CD4-positive, alpha-beta T cell treated with Interleukin-4 for 1 hour (primary cell): ENCODE data around the gene EMID1.
A peak's percentile ranks its signal among the peaks of the same experiment; 100 is the strongest.

Experiments
- DNase-seq, 2 donors: peaks; one replicate each; pipeline ENCODE4 v3.0.0-alpha.2; 2020 to 2022

Gene EMID1

DNA sequence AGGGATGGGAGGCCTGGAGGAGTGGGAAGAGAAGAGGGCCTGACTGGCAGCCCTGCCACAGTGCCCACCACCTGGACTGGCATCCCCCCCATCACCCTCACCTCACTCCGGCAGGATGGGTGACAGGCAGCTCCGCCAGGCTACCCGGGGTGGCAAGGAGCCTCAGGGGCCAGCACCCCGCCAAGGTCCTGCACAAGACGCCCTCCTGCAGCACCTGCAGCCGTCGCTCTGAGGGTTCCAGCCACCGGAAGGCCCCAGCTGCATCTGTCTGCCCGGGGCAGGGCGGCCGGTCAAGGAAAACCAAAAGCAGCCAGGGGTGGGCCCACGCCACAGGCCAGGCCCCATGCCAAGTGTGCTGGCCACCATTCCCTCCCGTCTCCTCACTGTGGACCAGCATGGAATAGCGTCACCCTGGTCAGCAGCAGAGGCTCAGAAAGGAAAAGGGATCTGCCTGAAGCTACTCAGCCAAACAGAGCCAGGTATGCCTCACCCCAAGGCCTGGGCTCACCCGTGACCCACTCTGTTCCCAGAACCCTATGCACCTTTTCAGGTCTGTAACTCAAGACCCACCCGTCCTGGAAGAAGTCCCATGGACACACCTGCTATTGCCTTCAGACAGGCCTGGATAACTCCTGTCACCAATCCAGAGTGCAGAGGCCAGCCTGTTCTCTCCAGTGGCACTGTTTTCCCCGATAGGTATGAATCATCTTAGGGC, 55.1 kb downstream of the EMID1 start:
- no peak for DNase-seq

DNA sequence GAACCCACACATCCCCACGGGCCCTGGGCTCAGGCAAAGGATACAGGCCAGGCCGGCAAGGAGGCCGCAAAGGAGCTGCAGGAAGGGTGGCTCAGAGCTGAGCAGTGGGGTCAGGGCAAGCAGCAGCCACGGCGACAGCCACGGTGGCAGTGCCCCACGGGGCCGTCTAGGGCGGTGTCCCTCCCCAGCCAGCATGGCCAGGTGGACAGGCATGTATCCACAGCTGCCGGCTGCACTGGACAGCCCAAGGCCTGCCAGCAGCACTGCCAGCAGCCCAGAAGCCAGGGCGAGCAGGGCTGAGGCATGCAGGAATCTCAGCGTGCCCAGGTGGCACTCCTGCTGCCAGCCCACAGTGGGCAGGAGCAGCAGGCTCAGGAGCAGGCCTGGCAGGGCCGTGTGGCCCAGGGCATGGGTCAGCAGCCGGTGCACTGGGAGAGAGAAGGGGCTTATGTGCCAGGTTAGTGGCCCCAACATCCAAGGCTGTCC, 58.1 kb downstream of the EMID1 start:
- DNase-seq = no peak

GRCh38 chr22:29265305-29265704, 59.6 kb downstream of the EMID1 start:
- DNase-seq = no peak

- DNase-seq = no peak
Observed at GRCh38 chr22:29265929-29266328, 60.2 kb downstream of the EMID1 start.

- no peak for DNase-seq
Observed at GRCh38 chr22:29266564-29267461, 61.1 kb downstream of the EMID1 start.

DNA sequence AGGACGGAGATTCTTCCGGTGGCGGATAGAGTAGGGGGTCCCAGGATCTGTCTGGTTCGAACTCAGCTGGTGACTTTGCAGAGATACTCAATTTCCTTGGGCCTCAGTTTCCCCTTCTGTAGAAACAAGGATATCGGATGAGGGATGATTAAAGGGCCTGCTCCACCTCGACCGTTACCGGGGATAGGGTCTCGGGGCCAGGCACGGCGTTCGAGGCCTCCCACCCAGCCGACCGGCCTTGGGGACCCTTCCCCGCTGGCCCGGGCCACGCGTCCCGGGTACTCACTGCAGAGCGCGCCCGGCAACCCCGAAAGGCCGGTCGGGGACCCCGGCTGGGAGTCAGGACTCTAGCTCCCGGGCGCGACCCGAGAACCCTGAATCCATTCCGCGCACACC, 61.8 kb downstream of the EMID1 start:
- no peak for DNase-seq

DNA sequence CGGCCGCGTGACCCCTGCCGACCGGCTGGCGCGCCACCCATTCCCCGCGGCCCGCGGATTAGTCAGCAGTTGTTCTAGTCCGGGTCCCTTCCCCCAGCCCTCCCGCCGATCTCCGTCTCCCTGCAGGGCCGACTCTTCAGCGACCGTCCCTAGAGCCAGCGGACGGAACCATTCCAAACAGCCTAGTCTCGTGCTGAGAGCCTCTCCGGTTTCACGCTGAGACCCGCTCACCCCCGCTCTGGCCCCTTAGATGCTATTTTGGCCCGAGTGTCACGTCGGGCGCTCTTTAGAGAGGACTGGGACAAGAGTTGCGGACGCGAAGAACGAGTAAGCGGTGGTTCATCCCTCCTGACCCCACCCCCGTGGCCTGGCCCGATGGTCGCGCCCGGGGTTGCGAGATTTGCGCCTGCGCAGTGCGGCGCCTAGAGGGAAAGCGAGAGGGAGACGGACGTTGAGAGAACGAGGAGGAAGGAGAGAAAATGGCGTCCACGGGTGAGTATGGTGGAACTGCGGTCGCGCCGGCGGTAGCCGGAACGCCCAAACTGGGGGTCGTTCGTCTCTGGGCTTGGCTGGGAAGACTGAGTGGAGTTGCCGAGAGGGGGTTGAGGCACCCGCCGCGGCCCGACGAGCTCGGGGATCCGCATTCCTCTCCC, 62.3 kb downstream of the EMID1 start, which contains the start of the genes EWSR1 and RHBDD3:
EWSR1 (plus strand) TSS at position 411 of the 653 bp plus-strand sequence; CDS start at position 480, 69 bp downstream.
RHBDD3 (minus strand) TSS at position 124 of the 653 bp plus-strand sequence. CDS start 2,355 bp downstream, outside the sequence.
- peak; percentile 95 to 97 for DNase-seq

- DNase-seq = peak; percentile 33 to 57
Observed at GRCh38 chr22:29268511-29269229, 63.0 kb downstream of the EMID1 start.

GRCh38 chr22:29269230-29269604, 63.5 kb downstream of the EMID1 start:
- DNase-seq = no peak

DNA sequence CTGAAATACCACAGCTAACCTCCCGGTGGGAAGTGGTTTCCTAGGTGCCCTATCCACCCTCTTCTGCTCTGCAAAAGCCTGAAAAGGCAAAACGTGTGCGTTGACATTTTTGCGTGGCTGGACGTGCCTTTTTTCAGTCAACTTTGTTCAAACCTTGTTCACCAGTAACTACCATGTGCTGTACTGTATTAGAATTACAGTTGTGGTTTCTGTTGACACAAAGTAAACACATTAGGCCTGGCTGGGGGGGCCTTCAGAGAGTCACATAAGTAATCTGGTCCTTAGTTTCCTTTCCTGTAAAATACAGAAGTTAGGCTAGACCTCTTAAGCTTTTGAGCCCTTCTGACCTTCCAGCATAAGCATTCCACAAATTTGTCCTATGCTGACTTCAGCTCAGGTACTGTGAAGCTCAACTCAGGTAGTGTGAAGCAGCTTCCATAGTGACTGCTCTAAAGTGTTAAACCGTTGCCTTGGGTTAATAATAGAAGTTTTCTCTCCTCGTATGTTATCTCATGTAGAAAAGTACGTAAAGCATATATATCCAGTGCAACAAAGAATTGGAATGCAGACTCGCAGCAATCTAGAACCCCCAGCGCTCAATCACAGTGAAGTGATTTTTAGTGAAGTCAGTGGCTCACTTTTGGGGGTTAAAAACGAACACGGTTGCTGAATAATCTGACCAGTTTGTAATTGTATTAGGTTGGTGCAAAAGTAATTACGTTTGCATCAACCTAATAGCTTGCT, 64.2 kb downstream of the EMID1 start:
- peak in 1 of 2 donors; percentile 23 for DNase-seq

DNA sequence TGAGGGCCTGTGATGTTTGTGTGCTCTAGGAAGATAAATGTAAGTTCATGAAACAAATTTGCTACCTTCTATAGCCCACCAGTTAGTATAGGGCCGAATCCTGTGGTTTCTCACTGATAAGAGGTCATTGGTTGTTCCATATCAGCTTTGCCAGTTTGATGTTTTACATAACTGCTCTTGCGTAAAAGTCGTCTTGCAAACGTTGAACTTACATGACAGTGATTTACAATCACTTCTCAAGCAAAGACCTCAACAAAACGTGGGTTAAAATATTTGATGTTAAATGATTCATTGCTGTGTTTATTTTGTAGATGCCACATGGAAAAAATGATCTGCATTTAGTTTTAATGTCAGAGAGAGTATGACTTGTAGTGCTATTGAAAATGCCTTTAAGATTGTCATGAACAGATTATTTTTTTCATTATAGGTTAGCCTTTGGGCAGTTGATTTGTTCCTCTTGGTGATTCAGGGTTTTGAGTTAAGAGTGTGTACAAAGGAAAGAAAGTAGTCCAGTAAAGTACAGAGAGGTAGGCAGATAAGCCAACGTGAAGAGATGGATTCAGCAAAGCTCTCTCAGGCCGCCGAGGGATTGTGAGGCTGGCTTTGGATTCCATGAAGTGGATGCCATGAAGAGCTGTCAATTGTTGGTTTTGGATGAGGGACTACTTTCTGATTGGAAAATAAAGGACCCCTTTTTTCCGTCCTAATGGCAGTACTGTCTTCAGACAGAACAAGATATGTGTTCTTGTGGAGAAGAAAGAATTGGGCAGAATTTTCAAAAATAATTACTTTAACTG, 65.0 kb downstream of the EMID1 start:
- no peak for DNase-seq

- no peak for DNase-seq
Observed at GRCh38 chr22:29272624-29273023, 66.9 kb downstream of the EMID1 start.

- DNase-seq = no peak
Observed at GRCh38 chr22:29275167-29275566, 69.5 kb downstream of the EMID1 start.

- no peak for DNase-seq
Observed at GRCh38 chr22:29275819-29276565, 70.3 kb downstream of the EMID1 start.

DNA sequence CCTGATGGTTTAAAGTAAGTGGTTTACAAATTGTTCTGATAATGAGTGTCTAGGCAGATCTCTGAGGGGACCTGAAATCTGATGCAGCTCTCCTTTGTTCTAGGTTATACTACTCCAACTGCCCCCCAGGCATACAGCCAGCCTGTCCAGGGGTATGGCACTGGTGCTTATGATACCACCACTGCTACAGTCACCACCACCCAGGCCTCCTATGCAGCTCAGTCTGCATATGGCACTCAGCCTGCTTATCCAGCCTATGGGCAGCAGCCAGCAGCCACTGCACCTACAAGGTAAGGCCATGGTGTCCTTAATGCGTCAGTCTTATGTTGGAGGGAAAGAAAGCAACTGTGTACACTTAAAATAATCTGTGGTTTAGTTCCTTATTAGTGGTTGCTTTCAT, 72.2 kb downstream of the EMID1 start:
- no peak for DNase-seq

DNA sequence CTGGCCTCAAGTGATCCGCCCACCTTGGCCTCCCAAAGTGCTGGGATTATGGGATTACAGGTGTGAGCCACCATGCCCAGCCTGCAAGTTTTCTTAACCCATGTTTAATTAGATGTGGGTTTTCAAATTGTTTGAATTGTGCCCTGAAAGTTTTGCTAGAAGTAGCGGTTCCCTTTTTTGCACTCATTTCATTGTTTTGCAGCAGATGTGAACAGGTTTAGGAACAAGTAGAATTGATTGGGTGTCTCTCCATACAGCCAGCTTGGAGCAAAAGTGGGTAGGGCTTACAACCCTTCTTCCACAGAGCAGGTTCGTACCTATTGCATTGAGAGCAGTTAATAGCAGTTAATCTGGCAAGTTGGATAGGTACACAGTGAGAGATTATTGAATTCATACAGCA, 78.5 kb downstream of the EMID1 start:
- DNase-seq = no peak

- DNase-seq = no peak
Observed at GRCh38 chr22:29288837-29289236, 83.1 kb downstream of the EMID1 start.

- DNase-seq = no peak
Observed at GRCh38 chr22:29290061-29290460, 84.4 kb downstream of the EMID1 start.

- no peak for DNase-seq
Observed at GRCh38 chr22:29291215-29291614, 85.5 kb downstream of the EMID1 start.

- no peak for DNase-seq
Observed at GRCh38 chr22:29292379-29292778, 86.7 kb downstream of the EMID1 start.
